CD8-positive, alpha-beta memory T cell (primary cell): ENCODE results near the gene CDC42EP3. TPM values are rescaled to one million over a fixed set of nuclear protein-coding genes. Genes with fewer than 3 reads are reported as not detected.
A peak's percentile ranks its signal among the peaks of the same experiment; 100 is the strongest.

Experiments
- CTCF ChIA-PET: fragments of 350-600 bp; sonication (Branson Sonifier 250); formaldehyde crosslinking; loops from one replicate; lab custom pipeline; 2021; ENCODE audit warnings: antibody characterized with exemption; lab: Charles Lee
- POLR2A ChIA-PET: fragments of 350-600 bp; sonication (Branson Sonifier 250); formaldehyde crosslinking; loops from one replicate; lab custom pipeline; 2021; ENCODE audit warnings: antibody characterized with exemption; lab: Charles Lee
- DNase-seq, 5 donors: peaks; one replicate each; pipeline versions ENCODE4 v3.0.0 to v3.0.0-alpha.2; 2020 to 2022; ENCODE audit warnings: mixed read lengths in 1 of 5
- H3K27ac ChIP-seq: one replicate; pipeline ENCODE4 v1.7.0; 2013; ENCODE audit warnings: low read depth, mild to moderate bottlenecking, low read length, moderate library complexity
- H3K27me3 ChIP-seq: 2 replicates; pipeline ENCODE4 v1.7.0; 2013; ENCODE audit warnings: low read length, mild to moderate bottlenecking; ENCODE audit not compliant: insufficient read depth, poor library complexity, severe bottlenecking
- H3K36me3 ChIP-seq: 2 replicates; pipeline ENCODE4 v1.7.0; 2013; ENCODE audit warnings: mild to moderate bottlenecking, low read length, moderate library complexity; ENCODE audit not compliant: insufficient read depth
- H3K4me1 ChIP-seq: 2 replicates; pipeline ENCODE4 v1.7.0; 2013; ENCODE audit warnings: mild to moderate bottlenecking, low read length, moderate library complexity; ENCODE audit not compliant: insufficient read depth
- H3K4me3 ChIP-seq: 2 replicates; pipeline ENCODE4 v1.7.0; 2013; ENCODE audit warnings: mild to moderate bottlenecking, low read length
- H3K9me3 ChIP-seq: 2 replicates; pipeline ENCODE4 v1.7.0; 2013; ENCODE audit warnings: mild to moderate bottlenecking, low read length
- H3K27ac Mint-ChIP-seq, 8 donors: one replicate each; pipeline ENCODE4 v1.8.0; 2020 to 2021; ENCODE audit warnings: mixed read lengths in 8 of 8, mild to moderate bottlenecking in 6 of 8, inconsistent platforms in 3 of 8, moderate library complexity in 3 of 8
- H3K27me3 Mint-ChIP-seq, 2 donors: one replicate each; pipeline ENCODE4 v1.8.0; 2020 to 2021; ENCODE audit warnings: mixed read lengths in 2 of 2, mild to moderate bottlenecking in 1 of 2, moderate library complexity in 1 of 2
- H3K36me3 Mint-ChIP-seq, 3 donors: one replicate each; pipeline ENCODE4 v1.8.0; 2020 to 2021; ENCODE audit warnings: mixed read lengths in 3 of 3, inconsistent platforms in 1 of 3, mild to moderate bottlenecking in 1 of 3
- H3K4me1 Mint-ChIP-seq, 3 donors: one replicate each; pipeline ENCODE4 v1.8.0; 2020 to 2021; ENCODE audit warnings: mixed read lengths in 3 of 3, inconsistent platforms in 1 of 3, mild to moderate bottlenecking in 1 of 3
- H3K4me3 Mint-ChIP-seq, 7 donors: one replicate each; pipeline ENCODE4 v1.8.0; 2020 to 2021; ENCODE audit warnings: mixed read lengths in 7 of 7, mild to moderate bottlenecking in 6 of 7, moderate library complexity in 4 of 7, inconsistent platforms in 2 of 7
- H3K9me3 Mint-ChIP-seq, 5 donors: one replicate each; pipeline ENCODE4 v1.8.0; 2020 to 2022; ENCODE audit warnings: mixed read lengths in 5 of 5, mild to moderate bottlenecking in 3 of 5, moderate library complexity in 2 of 5, inconsistent platforms in 1 of 5
- polyA plus RNA-seq: library from polyadenylated mRNA; unstranded; fragments of 300-500 nt; fragmentation: Illumina TruSeq; gene quantifications from one replicate; pipeline ENCODE4 v1.2.3, GENCODE V29; 2021
- total RNA-seq, 2 experiments: library from RNA; stranded (reverse); gene quantifications; one replicate each; pipeline ENCODE4 v1.2.3, GENCODE V29; 2021

Gene CDC42EP3
- total and polyA plus RNA-seq, 3 experiments from 2014 or later, result 37.1 to 141 (median 39.1) TPM

DNA sequence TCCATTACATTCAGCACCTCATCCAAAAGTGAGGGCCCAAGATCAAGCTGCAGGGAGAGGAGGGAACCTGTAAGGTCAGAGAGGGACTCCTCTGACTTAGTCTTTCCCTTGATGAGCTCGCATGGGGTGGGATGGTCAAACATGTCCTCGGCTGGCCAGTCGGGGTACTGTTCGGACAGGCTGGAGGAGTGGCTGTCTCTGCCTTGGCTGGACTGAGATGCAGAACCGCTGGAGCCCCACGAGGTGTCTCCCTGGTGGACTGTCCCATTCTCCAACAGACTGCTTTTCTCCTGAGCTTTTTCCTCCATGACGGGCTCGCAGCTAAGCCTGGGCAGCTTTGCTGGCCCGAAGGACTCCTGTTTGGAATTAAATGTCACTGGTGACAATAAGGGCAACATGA is 25.6 kb downstream of the CDC42EP3 start:
- ChIA-PET CTCF (interaction anchor here (0.6 to 1.9 kb wide), 8 partner anchors 9 to 250 kb away, joined by 3 to 9 read pairs (median 3); no protein-coding TSS in a partner anchor), POLR2A (interaction anchor here (1.0 to 1.2 kb wide), 2 partner anchors 26 to 110 kb away, joined by 3 to 4 read pairs; no protein-coding TSS in a partner anchor)
- H3K27ac ChIP-seq, result no peak overlapping the region
- no peaks in the 10 kb centered on the region for H3K9me3 ChIP-seq
- H3K4me3 ChIP-seq, result no peak overlapping the region
- peaks cover 96 to 100% (median 99%) of the 10 kb centered on the region in 3 donors for H3K4me1 Mint-ChIP-seq
- peaks cover 0 to 3% of the 10 kb centered on the region in 2 donors for H3K27me3 Mint-ChIP-seq
- peaks cover 68% of the 10 kb centered on the region for H3K4me1 ChIP-seq
- H3K9me3 Mint-ChIP-seq, result peaks cover 0 to 4% (median 0%) of the 10 kb centered on the region in 5 donors
- no peak for DNase-seq
- H3K27me3 ChIP-seq, result no peaks in the 10 kb centered on the region
- peaks cover 51 to 79% (median 52%) of the 10 kb centered on the region in 3 donors for H3K36me3 Mint-ChIP-seq
- peak overlapping the region in 6 of 7 donors; percentile 67 to 88 (median 71) for H3K4me3 Mint-ChIP-seq
- H3K36me3 ChIP-seq, result peaks cover 18% of the 10 kb centered on the region
- peak overlapping the region in 7 of 8 donors; percentile 87 to 96 (median 95) for H3K27ac Mint-ChIP-seq

DNA sequence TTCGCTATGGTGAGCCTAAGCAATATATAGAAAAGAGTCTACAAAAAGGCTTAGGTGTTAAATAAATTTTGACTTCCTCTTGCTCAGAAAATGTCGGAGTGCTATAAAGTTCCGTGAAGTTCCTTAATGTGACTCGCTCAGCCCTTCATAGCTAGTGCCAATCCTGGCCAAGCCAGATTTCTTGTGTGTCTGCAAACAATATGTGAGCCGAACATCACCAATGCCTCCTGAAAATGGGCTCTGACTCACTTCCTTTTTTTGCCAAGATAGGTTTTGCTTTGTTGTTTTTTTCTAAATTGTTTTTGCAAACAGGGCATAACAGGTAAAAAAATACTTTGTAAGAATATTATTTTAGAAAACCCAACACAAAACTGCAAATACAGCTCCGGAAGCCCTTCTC is 26.1 kb downstream of the CDC42EP3 start:
- Histone ChIP-seq H3K27me3 (no peaks in the 10 kb centered on the region), H3K4me3 (no peak overlapping the region), H3K27ac (no peak overlapping the region), H3K36me3 (peaks cover 18% of the 10 kb centered on the region), H3K4me1 (peaks cover 68% of the 10 kb centered on the region), H3K9me3 (no peaks in the 10 kb centered on the region)
- peaks cover 0 to 4% (median 0%) of the 10 kb centered on the region in 5 donors for H3K9me3 Mint-ChIP-seq
- peaks cover 92 to 96% (median 95%) of the 10 kb centered on the region in 3 donors for H3K4me1 Mint-ChIP-seq
- ChIA-PET CTCF (interaction anchor here (0.6 to 1.9 kb wide), 6 partner anchors 8 to 249 kb away, joined by 3 to 9 read pairs (median 4); no protein-coding TSS in a partner anchor), POLR2A (interaction anchor here (1.0 to 1.2 kb wide), 2 partner anchors 27 to 110 kb away, joined by 3 to 4 read pairs; no protein-coding TSS in a partner anchor)
- peaks cover 0 to 3% of the 10 kb centered on the region in 2 donors for H3K27me3 Mint-ChIP-seq
- peaks cover 52 to 77% (median 52%) of the 10 kb centered on the region in 3 donors for H3K36me3 Mint-ChIP-seq
- peak overlapping the region in 6 of 7 donors; percentile 67 to 82 (median 71) for H3K4me3 Mint-ChIP-seq
- DNase-seq, result peak in 1 of 5 donors; percentile 55
- peak overlapping the region; percentile 87 to 96 (median 94) for H3K27ac Mint-ChIP-seq

DNA sequence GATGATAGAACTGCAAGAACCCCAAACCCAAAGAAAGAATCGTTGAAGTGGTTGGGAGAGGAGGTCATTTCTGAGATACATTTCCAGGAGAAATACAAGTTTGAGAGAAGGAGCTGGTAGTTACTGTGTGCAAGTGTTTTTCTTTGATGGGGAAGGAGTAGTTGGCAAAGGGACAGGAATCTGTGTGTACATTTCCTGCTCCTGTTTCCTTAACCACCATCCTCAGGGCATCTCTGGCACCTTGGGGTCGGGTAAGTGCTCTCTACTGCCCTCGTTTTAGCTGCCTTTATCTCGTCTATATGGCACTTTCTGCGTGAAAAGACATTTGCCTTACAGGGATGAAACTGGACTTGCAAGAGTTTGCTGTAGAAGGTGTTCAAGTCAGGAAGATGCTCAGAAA is 27.3 kb downstream of the CDC42EP3 start:
- Mint-ChIP-seq H3K36me3 (peaks cover 56 to 83% (median 60%) of the 10 kb centered on the region in 3 donors), H3K4me1 (peaks cover 90 to 96% (median 94%) of the 10 kb centered on the region in 3 donors), H3K9me3 (peaks cover 0 to 4% (median 0%) of the 10 kb centered on the region in 5 donors), H3K27me3 (peaks cover 0 to 3% of the 10 kb centered on the region in 2 donors), H3K4me3 (peak overlapping the region in 6 of 7 donors; percentile 37 to 70 (median 48)), H3K27ac (peak overlapping the region; percentile 63 to 95 (median 84))
- Histone ChIP-seq H3K36me3 (peaks cover 18% of the 10 kb centered on the region), H3K27ac (no peak overlapping the region), H3K27me3 (no peaks in the 10 kb centered on the region), H3K4me1 (peaks cover 63% of the 10 kb centered on the region), H3K9me3 (no peaks in the 10 kb centered on the region), H3K4me3 (no peak overlapping the region)
- ChIA-PET CTCF (interaction anchor here (1.0 to 1.9 kb wide), 4 partner anchors 11 to 248 kb away, joined by 3 to 4 read pairs (median 4); no protein-coding TSS in a partner anchor), POLR2A (no interaction called here)
- no peak for DNase-seq

DNA sequence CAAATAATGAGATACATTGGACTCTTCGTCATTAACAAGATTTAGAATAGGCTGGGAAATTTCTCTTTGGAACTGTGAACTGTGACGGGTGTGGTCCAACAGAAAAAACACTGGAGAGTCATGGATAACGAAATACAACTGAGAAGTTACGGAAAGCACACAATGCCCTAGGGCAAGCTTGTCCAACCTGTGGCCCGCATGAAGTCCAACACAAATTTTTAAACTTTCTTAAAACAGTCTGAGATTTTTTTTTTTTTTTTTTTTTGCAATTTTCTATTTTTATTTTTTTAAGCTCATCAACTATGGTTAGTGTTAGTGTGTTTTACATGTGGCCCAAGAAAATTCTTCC is 27.7 kb downstream of the CDC42EP3 start:
- H3K4me3 ChIP-seq, result no peak overlapping the region
- H3K9me3 ChIP-seq, result no peaks in the 10 kb centered on the region
- no peak overlapping the region for H3K27ac ChIP-seq
- peaks cover 0 to 1% of the 10 kb centered on the region in 2 donors for H3K27me3 Mint-ChIP-seq
- H3K9me3 Mint-ChIP-seq, result peaks cover 0 to 4% (median 0%) of the 10 kb centered on the region in 5 donors
- peaks cover 60 to 86% (median 63%) of the 10 kb centered on the region in 3 donors for H3K36me3 Mint-ChIP-seq
- no peaks in the 10 kb centered on the region for H3K27me3 ChIP-seq
- ChIA-PET POLR2A (no interaction called here), CTCF (interaction anchor here (1.0 to 1.9 kb wide), 5 partner anchors 10 to 248 kb away, joined by 3 to 6 read pairs (median 4); no protein-coding TSS in a partner anchor)
- H3K4me1 ChIP-seq, result peaks cover 58% of the 10 kb centered on the region
- H3K4me3 Mint-ChIP-seq, result peak overlapping the region in 6 of 7 donors; percentile 26 to 69 (median 48)
- peak overlapping the region; percentile 63 to 95 (median 86) for H3K27ac Mint-ChIP-seq
- H3K4me1 Mint-ChIP-seq, result peaks cover 91 to 96% (median 95%) of the 10 kb centered on the region in 3 donors
- peaks cover 18% of the 10 kb centered on the region for H3K36me3 ChIP-seq
- no peak for DNase-seq

DNA sequence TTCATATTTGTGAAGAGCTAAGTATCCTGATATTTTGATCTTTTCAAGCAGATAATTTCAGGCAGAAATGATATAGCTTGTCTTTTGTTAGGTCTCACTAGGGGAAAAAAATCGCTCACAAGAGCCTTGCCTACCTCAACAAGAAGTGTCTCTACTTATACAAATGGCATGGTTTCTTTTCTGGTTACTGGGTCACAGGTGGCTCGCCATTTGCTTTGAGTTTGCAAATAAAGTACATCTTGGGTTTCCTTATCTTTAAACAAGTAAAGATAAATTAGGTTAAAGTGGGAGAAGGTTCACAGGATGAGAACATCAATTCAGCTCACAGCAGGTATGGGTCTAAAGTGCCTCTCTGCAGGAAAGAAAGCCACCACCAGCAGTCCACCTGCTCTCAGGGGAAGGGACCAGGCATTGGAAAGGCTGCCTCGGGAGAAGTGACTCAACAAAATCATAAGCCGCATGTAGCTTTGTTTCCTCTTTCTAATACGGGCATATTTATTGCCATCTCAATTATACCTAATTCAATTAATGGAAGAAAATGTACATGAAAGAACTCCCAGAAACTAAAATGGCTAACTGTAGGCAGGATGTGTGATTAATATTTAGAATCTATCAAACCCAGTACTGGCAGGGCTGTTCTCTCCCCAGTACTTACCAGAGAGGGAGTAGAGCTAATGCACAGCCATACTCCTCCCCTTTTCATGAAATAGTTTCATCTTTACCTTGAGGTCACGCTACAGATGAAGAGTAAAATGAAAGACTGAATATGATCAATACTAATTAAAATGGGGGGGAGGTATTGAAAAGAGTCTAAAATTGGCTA is 28.3 kb downstream of the CDC42EP3 start:
- POLR2A ChIA-PET, result interaction anchor here (1.0 kb wide), 1 partner anchor 19 kb away, joined by 3 read pairs; no protein-coding TSS in a partner anchor
- Mint-ChIP-seq H3K36me3 (peaks cover 58 to 82% (median 61%) of the 10 kb centered on the region in 3 donors), H3K27ac (peak overlapping the region; percentile 63 to 95 (median 86))

DNA sequence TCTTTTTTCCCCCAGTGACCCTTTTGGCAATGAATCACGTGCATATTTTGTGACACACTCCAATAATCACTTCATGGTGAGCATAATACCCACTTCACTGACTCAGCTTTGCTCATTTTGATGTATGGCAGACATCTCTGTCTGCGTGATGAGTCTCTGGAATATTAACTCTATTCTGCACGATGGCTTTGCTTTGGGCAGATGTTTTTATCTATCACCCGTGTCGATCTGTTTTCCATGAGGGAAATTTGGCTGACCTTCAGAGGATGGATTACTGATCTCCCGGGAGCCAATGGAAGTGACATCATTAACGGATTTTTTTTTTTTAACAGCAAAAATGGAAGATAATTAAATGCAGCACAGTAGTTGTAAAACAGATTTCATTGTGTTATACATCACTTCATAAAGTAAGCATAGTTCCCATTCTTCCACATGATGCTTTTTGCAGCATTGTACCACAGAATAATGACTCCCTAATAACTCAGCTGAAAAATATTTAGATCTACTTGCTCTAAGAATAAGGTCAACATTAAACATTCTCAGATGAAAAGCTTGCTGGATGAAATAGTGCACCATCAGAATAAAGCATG is 29.8 kb downstream of the CDC42EP3 start:
- H3K27me3 ChIP-seq, result no peaks in the 10 kb centered on the region
- no peaks in the 10 kb centered on the region for H3K9me3 ChIP-seq
- H3K27ac ChIP-seq, result no peak overlapping the region
- peaks cover 90 to 96% (median 95%) of the 10 kb centered on the region in 3 donors for H3K4me1 Mint-ChIP-seq
- H3K36me3 Mint-ChIP-seq, result peaks cover 49 to 69% (median 51%) of the 10 kb centered on the region in 3 donors
- no peaks in the 10 kb centered on the region for H3K27me3 Mint-ChIP-seq
- no peak overlapping the region for H3K4me3 ChIP-seq
- H3K9me3 Mint-ChIP-seq, result no peaks in the 10 kb centered on the region
- H3K4me1 ChIP-seq, result peaks cover 51% of the 10 kb centered on the region
- POLR2A ChIA-PET, result no interaction called here
- H3K36me3 ChIP-seq, result peaks cover 18% of the 10 kb centered on the region
- CTCF ChIA-PET, result interaction anchor here (1.2 kb wide), 1 partner anchor 55 kb away, joined by 4 read pairs; no protein-coding TSS in a partner anchor
- peak overlapping the region; percentile 45 to 95 (median 82) for H3K27ac Mint-ChIP-seq
- peak overlapping the region in 1 of 7 donors; percentile 33 for H3K4me3 Mint-ChIP-seq
- no peak for DNase-seq

More for the DNA sequence above, 28.3 kb downstream of the CDC42EP3 start:
- DNase-seq, result no peak
- CTCF ChIA-PET, result interaction anchor here (1.0 to 1.7 kb wide), 4 partner anchors 10 to 228 kb away, joined by 3 to 6 read pairs (median 4); no protein-coding TSS in a partner anchor
- H3K27me3 ChIP-seq, result no peaks in the 10 kb centered on the region
- peaks cover 52% of the 10 kb centered on the region for H3K4me1 ChIP-seq
- no peak overlapping the region for H3K27ac ChIP-seq
- peak overlapping the region in 6 of 7 donors; percentile 24 to 83 (median 48) for H3K4me3 Mint-ChIP-seq
- H3K4me1 Mint-ChIP-seq, result peaks cover 90 to 96% (median 95%) of the 10 kb centered on the region in 3 donors
- peaks cover 18% of the 10 kb centered on the region for H3K36me3 ChIP-seq
- H3K4me3 ChIP-seq, result no peak overlapping the region
- H3K9me3 Mint-ChIP-seq, result peaks cover 0 to under 1% (median 0%) of the 10 kb centered on the region in 5 donors
- H3K27me3 Mint-ChIP-seq, result no peaks in the 10 kb centered on the region
- H3K9me3 ChIP-seq, result no peaks in the 10 kb centered on the region

DNA sequence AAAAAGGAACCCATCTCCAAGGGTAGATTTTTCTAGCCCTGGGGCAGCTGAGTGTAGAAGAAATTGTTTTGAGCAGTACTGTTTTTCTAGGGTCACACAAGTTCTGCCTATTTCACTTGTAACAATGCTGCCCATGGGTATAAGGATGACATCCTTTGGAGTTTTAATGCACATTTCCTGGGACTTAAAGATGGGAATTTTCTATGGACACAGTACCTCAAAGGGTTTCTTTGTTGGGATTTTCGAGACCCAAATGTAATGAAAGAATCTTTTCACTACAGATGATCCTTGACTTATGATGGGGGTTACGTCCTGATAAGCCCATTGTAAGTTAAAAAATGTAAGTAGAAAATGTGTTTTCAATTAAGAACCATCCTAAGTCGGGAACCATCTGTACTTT is 31.8 kb downstream of the CDC42EP3 start:
- H3K36me3 Mint-ChIP-seq, result peaks cover 42 to 51% (median 45%) of the 10 kb centered on the region in 3 donors
- Histone ChIP-seq H3K9me3 (no peaks in the 10 kb centered on the region), H3K4me1 (peaks cover 51% of the 10 kb centered on the region), H3K27ac (no peak overlapping the region), H3K36me3 (peaks cover 7% of the 10 kb centered on the region), H3K27me3 (no peaks in the 10 kb centered on the region), H3K4me3 (no peak overlapping the region)
- H3K27ac Mint-ChIP-seq, result peak overlapping the region in 7 of 8 donors; percentile 38 to 96 (median 78)
- H3K9me3 Mint-ChIP-seq, result no peaks in the 10 kb centered on the region
- CTCF ChIA-PET, result interaction anchor here (1.0 kb wide), 1 partner anchor 225 kb away, joined by 3 read pairs; no protein-coding TSS in a partner anchor
- POLR2A ChIA-PET, result interaction anchor here (1.4 kb wide), 1 partner anchor 20 kb away, joined by 4 read pairs; no protein-coding TSS in a partner anchor
- no peaks in the 10 kb centered on the region for H3K27me3 Mint-ChIP-seq
- peaks cover 92 to 96% (median 95%) of the 10 kb centered on the region in 3 donors for H3K4me1 Mint-ChIP-seq
- H3K4me3 Mint-ChIP-seq, result no peak overlapping the region
- no peak for DNase-seq
